Rectal smooth muscle tissue (tissue), 1 donor: ENCODE results near the gene DAGLB.
A peak's percentile ranks its signal among the peaks of the same experiment; 100 is the strongest.

Experiments
- H3K27ac ChIP-seq: one replicate; pipeline ENCODE4 v1.7.0; 2013; ENCODE audit warnings: low read depth, low read length, inconsistent platforms
- H3K27me3 ChIP-seq: one replicate; pipeline ENCODE4 v1.7.0; 2013; ENCODE audit warnings: low read length; ENCODE audit not compliant: control insufficient read depth, insufficient read depth
- H3K36me3 ChIP-seq: one replicate; pipeline ENCODE4 v1.7.0; 2013; ENCODE audit warnings: low read length; ENCODE audit not compliant: control insufficient read depth, insufficient read depth
- H3K4me1 ChIP-seq: one replicate; pipeline ENCODE4 v1.7.0; 2013; ENCODE audit warnings: low read length; ENCODE audit not compliant: control insufficient read depth, insufficient read depth
- H3K4me3 ChIP-seq: one replicate; pipeline ENCODE4 v1.7.0; 2013; ENCODE audit warnings: low read length
- H3K9ac ChIP-seq: one replicate; pipeline ENCODE4 v1.7.0; 2013; ENCODE audit warnings: low read length

Gene DAGLB

GRCh38 chr7:6447581-6448199 is at the start of gene DAGLB:
DAGLB (minus strand) TSS chr7:6447954; CDS start chr7:6447842, 112 bp downstream.
- H3K9ac ChIP-seq, result peak within 1 kb of the TSS; percentile 91
- peak within 1 kb of the TSS; percentile 90 for H3K27ac ChIP-seq
- peaks cover 6% of the 10 kb centered on the region for H3K36me3 ChIP-seq
- H3K4me3 ChIP-seq, result peak within 1 kb of the TSS; percentile 95
- no peaks in the 10 kb centered on the region for H3K4me1 ChIP-seq
- H3K27me3 ChIP-seq, result no peaks in the 10 kb centered on the region

GRCh38 chr7:6497637-6497905 is 49.8 kb upstream of the DAGLB start:
- H3K4me3 ChIP-seq, result no peak overlapping the region
- H3K9ac ChIP-seq, result no peak overlapping the region
- no peak overlapping the region for H3K27ac ChIP-seq
- no peaks in the 10 kb centered on the region for H3K27me3 ChIP-seq
- H3K4me1 ChIP-seq, result no peaks in the 10 kb centered on the region
- H3K36me3 ChIP-seq, result no peaks in the 10 kb centered on the region

DNA sequence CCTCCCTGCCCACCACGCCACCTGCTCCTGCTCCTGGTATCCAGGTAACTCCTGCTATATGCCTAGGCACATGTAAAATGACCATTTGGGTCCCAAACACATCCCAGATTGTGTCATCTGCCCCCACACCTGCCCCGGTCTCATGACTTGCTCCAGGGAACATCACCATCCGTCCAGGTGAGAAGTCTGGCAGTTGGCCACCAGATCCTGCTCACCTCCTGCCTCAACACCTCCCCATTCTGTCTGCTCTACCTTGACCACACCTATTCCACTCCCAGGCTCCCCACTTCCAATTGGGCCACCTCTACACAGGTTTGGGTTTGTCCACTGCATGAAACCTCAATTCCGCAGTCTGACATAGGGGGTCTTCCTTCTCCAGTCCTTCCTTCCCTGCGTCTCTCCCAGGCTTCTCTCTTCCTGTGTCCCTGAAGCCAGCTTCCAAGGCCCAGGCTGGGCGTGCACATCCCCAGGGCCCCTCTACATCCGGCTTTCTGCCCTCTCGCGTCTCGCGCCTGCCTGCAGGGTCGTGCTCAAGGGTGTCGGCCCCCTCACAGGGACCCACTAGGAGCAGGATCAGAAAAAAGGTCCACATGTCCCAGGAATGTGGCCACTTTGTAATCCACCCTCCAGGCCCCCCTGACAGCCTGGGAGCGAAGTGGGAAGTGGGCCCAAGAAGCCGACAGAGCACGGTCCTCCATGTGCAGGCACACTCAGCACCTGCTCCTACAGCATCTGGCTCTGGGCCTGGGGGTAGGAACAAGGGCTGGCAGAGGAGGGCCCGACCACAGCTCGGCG is 49.3 kb upstream of the DAGLB start:
- Histone ChIP-seq H3K4me1 (no peaks in the 10 kb centered on the region), H3K27me3 (no peaks in the 10 kb centered on the region), H3K9ac (no peak overlapping the region), H3K4me3 (no peak overlapping the region), H3K27ac (no peak overlapping the region), H3K36me3 (no peaks in the 10 kb centered on the region)

GRCh38 chr7:6495597-6496262 is 48.0 kb upstream of the DAGLB start:
- H3K9ac ChIP-seq, result no peak overlapping the region
- no peak overlapping the region for H3K4me3 ChIP-seq
- no peak overlapping the region for H3K27ac ChIP-seq
- no peaks in the 10 kb centered on the region for H3K36me3 ChIP-seq
- H3K4me1 ChIP-seq, result no peaks in the 10 kb centered on the region
- H3K27me3 ChIP-seq, result no peaks in the 10 kb centered on the region

DNA sequence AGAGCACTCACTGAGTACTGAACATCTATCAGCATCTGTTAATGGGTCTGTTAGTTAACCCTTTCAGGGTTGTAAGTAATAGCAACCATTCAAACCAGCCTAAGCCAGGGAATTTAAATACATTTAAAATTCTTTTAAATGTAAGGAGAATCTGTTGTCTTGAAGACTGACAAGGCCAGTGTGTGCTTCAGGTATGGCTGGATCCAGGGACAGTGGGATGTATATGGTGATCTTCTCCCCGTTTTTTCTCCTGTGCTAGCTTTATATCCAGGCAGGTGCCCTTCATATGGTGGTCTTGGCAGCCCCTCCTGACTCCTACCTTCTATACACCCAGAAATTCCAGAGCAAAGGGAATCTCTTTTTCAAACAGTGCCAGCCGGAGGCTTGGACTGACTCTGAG is 46.6 kb upstream of the DAGLB start:
- no peaks in the 10 kb centered on the region for H3K27me3 ChIP-seq
- H3K36me3 ChIP-seq, result no peaks in the 10 kb centered on the region
- no peak overlapping the region for H3K9ac ChIP-seq
- no peaks in the 10 kb centered on the region for H3K4me1 ChIP-seq
- no peak overlapping the region for H3K4me3 ChIP-seq
- no peak overlapping the region for H3K27ac ChIP-seq

GRCh38 chr7:6491194-6491593 is 43.4 kb upstream of the DAGLB start:
- H3K9ac ChIP-seq, result no peak overlapping the region
- H3K27me3 ChIP-seq, result no peaks in the 10 kb centered on the region
- H3K4me1 ChIP-seq, result no peaks in the 10 kb centered on the region
- no peak overlapping the region for H3K4me3 ChIP-seq
- H3K27ac ChIP-seq, result no peak overlapping the region
- no peaks in the 10 kb centered on the region for H3K36me3 ChIP-seq

- Histone ChIP-seq H3K27ac (no peak overlapping the region), H3K27me3 (no peaks in the 10 kb centered on the region), H3K36me3 (no peaks in the 10 kb centered on the region), H3K9ac (no peak overlapping the region), H3K4me3 (no peak overlapping the region), H3K4me1 (no peaks in the 10 kb centered on the region)
Measured at GRCh38 chr7:6489612-6490011, 41.9 kb upstream of the DAGLB start.

- peaks cover 2% of the 10 kb centered on the region for H3K4me1 ChIP-seq
- H3K36me3 ChIP-seq, result no peaks in the 10 kb centered on the region
- no peak overlapping the region for H3K27ac ChIP-seq
- no peak overlapping the region for H3K9ac ChIP-seq
- no peak overlapping the region for H3K4me3 ChIP-seq
- no peaks in the 10 kb centered on the region for H3K27me3 ChIP-seq
Measured at GRCh38 chr7:6487184-6487545, 39.4 kb upstream of the DAGLB start.

- no peak overlapping the region for H3K27ac ChIP-seq
- H3K9ac ChIP-seq, result no peak overlapping the region
- H3K4me1 ChIP-seq, result peaks cover 2% of the 10 kb centered on the region
- H3K36me3 ChIP-seq, result no peaks in the 10 kb centered on the region
- no peak overlapping the region for H3K4me3 ChIP-seq
- H3K27me3 ChIP-seq, result no peaks in the 10 kb centered on the region
Measured at GRCh38 chr7:6486438-6487183, 38.9 kb upstream of the DAGLB start.

DNA sequence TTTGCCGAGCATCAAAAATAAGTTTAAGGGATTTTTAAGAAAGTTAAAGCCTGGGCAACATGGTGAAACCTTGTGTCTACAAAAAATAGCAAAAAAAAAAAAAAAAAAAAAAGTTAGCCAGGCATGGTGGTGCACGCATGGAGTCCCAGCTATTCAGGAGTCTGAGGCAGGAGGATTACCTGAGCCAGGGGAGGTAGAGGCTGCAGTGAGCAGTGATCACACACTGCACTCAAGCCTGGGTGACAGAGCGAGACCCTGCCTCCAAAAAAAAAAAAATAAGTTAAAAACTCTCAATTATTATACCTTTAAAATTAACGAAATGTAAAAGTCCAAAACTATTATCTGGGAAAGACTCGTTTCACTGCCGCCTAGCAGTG is 35.0 kb upstream of the DAGLB start:
- Histone ChIP-seq H3K4me3 (peak overlapping the region; percentile 88), H3K27ac (no peak overlapping the region), H3K36me3 (peaks cover 4% of the 10 kb centered on the region), H3K4me1 (peaks cover 9% of the 10 kb centered on the region), H3K9ac (peak overlapping the region; percentile 32), H3K27me3 (no peaks in the 10 kb centered on the region)

GRCh38 chr7:6482307-6482706 is 34.6 kb upstream of the DAGLB start:
- H3K36me3 ChIP-seq, result peaks cover 4% of the 10 kb centered on the region
- no peak overlapping the region for H3K9ac ChIP-seq
- no peak overlapping the region for H3K4me3 ChIP-seq
- H3K27ac ChIP-seq, result no peak overlapping the region
- no peaks in the 10 kb centered on the region for H3K27me3 ChIP-seq
- H3K4me1 ChIP-seq, result peaks cover 9% of the 10 kb centered on the region

DNA sequence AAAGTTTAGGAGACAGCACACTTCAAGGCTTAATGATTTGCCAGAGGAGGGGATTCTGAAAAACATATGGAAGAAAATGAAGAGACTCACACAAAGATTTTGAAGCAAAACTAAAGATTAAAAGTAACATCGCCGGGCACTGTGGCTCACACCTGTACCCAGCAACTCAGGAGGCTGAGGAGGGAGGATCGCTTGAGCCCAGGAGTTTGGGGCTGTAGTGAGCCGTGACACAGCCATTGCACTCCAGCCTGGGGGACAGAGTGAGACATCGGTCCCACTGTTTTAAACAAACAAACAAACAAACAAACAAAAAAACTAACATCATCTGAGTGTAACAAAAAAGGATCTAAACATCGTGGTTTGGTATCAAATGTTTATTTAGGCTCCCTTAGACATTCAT is 33.7 kb upstream of the DAGLB start:
- no peaks in the 10 kb centered on the region for H3K27me3 ChIP-seq
- no peak overlapping the region for H3K27ac ChIP-seq
- H3K9ac ChIP-seq, result no peak overlapping the region
- H3K36me3 ChIP-seq, result peaks cover 4% of the 10 kb centered on the region
- peaks cover 9% of the 10 kb centered on the region for H3K4me1 ChIP-seq
- no peak overlapping the region for H3K4me3 ChIP-seq
